ENCODE measurements around the gene RBM7. TPM values are rescaled to one million over a fixed set of nuclear protein-coding genes. Genes with fewer than 3 reads are reported as not detected.

RBM7 gene
- polyA plus RNA-seq, 5 donors, result 41.2 to 59.2 (median 55.7) TPM

GRCh38 chr11:114441921-114442320 lies 41.5 kb downstream of the RBM7 start:
- no peak for DNase-seq

DNA sequence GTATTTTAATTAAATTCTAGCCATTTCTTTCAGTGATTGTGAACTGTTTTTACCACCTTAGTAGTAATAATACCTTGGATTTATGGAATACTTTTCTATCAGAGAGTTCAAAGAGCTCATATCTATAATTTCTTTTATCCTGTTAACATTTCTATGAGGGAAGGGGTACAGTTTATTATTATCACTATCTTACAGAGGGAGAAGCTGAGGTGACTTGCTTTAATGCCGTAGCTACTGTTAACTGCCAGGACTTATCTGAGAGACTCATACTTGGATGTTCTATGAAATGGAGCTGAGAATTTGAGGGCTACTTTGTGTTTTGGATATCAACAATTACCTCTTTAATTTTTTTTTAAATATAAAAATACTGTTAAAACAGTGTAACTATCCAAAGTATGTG lies 42.1 kb downstream of the RBM7 start:
- DNase-seq, result no peak

DNA sequence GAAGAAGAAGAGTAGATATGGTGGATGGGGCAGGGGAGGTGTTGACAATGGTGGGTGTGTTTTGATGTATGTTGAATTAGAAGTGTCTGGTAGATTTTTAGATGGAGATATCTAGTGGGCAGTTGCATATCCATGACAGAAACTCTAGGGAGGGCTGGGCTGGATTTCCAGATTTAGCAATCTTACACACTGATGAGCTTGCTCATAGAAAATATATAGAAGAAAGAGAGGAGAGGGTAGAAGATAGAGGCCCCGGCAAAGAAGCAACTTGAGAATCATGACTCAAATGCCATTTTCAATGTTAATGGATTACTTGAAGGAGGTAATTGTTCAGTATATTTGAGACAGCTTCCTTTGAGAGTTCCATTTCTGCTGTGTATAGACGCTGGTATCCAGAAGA lies 47.0 kb downstream of the RBM7 start:
- no peak for DNase-seq

GRCh38 chr11:114447892-114448291 lies 47.4 kb downstream of the RBM7 start:
- DNase-seq, result no peak

DNA sequence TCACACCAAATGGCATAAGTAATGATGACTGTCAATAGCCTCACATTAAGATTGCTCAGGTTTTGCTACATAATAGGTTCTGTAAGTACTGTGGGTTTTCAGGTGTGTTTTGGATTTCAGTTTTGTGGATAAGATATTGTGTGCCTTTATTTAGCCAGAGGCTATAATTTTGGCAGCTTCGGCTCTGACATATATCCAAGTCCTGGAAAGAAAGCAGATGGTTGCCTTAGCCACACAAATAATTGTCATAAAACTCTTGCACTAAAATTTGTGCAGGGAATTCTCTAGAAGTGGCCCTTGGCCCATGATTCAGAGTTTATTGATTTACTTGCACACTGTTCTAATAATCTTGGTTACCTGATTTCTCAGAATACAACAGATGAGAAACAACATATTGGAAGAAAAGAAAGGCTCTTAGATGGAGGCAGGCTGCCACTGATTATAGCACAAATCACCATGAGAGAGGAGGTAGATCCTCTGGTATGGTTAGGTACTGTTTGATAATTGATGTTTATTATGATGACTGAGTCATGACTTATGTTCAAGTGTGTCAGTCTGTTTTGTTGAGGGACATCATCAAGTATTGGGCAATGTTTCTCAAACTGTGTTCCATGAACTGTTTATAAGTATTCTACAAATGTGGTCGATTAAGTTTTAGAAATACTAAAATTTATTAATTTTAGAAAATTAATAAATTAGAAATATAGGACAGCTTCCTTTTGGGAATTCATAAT lies 48.5 kb downstream of the RBM7 start:
- no peak for DNase-seq

DNA sequence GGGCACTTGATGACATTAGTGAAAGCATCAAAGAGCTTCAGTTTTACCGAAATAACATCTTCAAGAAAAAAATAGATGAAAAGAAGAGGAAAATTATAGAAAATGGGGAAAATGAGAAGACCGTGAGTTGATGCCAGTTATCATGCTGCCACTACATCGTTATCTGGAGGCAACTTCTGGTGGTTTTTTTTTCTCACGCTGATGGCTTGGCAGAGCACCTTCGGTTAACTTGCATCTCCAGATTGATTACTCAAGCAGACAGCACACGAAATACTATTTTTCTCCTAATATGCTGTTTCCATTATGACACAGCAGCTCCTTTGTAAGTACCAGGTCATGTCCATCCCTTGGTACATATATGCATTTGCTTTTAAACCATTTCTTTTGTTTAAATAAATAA lies 49.4 kb downstream of the RBM7 start:
- no peak for DNase-seq

- DNase-seq, result no peak
Observed at GRCh38 chr11:114452399-114452798, 51.9 kb downstream of the RBM7 start.

Other genes with a start within 250 kb of the RBM7 start
- 1 to 10 TPM; 1.1 to 4.6 (median 1.9) TPM for gene NNMT, start 104.3 kb upstream of the RBM7 start, polyA plus RNA-seq (ENCODE audit: insufficient read depth in 1 of 5, insufficient read length in 5 of 5, low replicate concordance in 1 of 5)
- gene C11orf71, start 155 bp upstream of the RBM7 start, polyA plus RNA-seq (ENCODE audit: insufficient read depth in 1 of 5, insufficient read length in 5 of 5, low replicate concordance in 1 of 5), result 10 to 100 TPM in 3 of 5 donors, 1 to 10 TPM in 2; 9.3 to 10.4 (median 10.3) TPM
- gene REXO2, start 38.8 kb downstream of the RBM7 start, polyA plus RNA-seq (ENCODE audit: insufficient read depth in 1 of 5, insufficient read length in 5 of 5, low replicate concordance in 1 of 5), result 10 to 100 TPM; 65.4 to 99.2 (median 85.0) TPM
- under 1 TPM in 3 of 5 donors, not detected in 2; 0.04 to 0.10 (median 0.05) TPM for gene NXPE1, start 159.2 kb downstream of the RBM7 start, polyA plus RNA-seq (ENCODE audit: insufficient read depth in 1 of 5, insufficient read length in 5 of 5, low replicate concordance in 1 of 5)
- not detected for gene NXPE4, start 195.1 kb downstream of the RBM7 start, polyA plus RNA-seq (ENCODE audit: insufficient read depth in 1 of 5, insufficient read length in 5 of 5, low replicate concordance in 1 of 5)

Data from right lung (tissue), 5 donors.